OCI-LY1 (cell line): Measurements from ENCODE around the gene TXNRD1.

ENCODE experiments used
- H2AFZ ChIP-seq: fragments of 200-600 bp; sonication (generic), shearing (Covaris generic); 2 replicates; pipeline ENCODE4 v1.6.0; 2014; ENCODE audit warnings: antibody characterized with exemption, mild to moderate bottlenecking, low read length
- H3F3A ChIP-seq: fragments of 200-600 bp; sonication (generic), shearing (Covaris generic); 2 replicates; pipeline ENCODE4 v1.6.0; 2014; ENCODE audit warnings: mild to moderate bottlenecking, antibody characterized with exemption, low read length, moderate library complexity; ENCODE audit not compliant: insufficient read depth
- H3K27ac ChIP-seq: fragments of 200-600 bp; sonication (generic); 2 replicates; pipeline ENCODE4 v1.5.1; 2014; ENCODE audit warnings: low read length, mixed run types, mild to moderate bottlenecking, low read depth; ENCODE audit not compliant: poor library complexity, severe bottlenecking
- H3K27me3 ChIP-seq: fragments of 200-600 bp; sonication (generic); 2 replicates; pipeline ENCODE4 v1.6.0; 2014; ENCODE audit warnings: antibody characterized with exemption, mild to moderate bottlenecking, low read length, moderate library complexity; ENCODE audit not compliant: insufficient read depth
- H3K36me3 ChIP-seq: fragments of 200-600 bp; sonication (generic); 2 replicates; pipeline ENCODE4 v1.6.1; 2014; ENCODE audit warnings: mild to moderate bottlenecking, antibody characterized with exemption, low read length, moderate library complexity, mixed read lengths; ENCODE audit not compliant: insufficient read depth
- H3K4me1 ChIP-seq: fragments of 200-600 bp; sonication (generic); 2 replicates; pipeline ENCODE4 v1.5.1; 2014; ENCODE audit warnings: mild to moderate bottlenecking, low read length, moderate library complexity; ENCODE audit not compliant: insufficient read depth, severe bottlenecking
- H3K4me2 ChIP-seq: fragments of 200-600 bp; sonication (generic), shearing (Covaris generic); 2 replicates; pipeline ENCODE4 v1.6.1; 2014; ENCODE audit warnings: low read length
- H3K4me3 ChIP-seq: fragments of 200-600 bp; sonication (generic); 2 replicates; pipeline ENCODE4 v1.5.1; 2014; ENCODE audit warnings: low read length, low read depth, mild to moderate bottlenecking, mixed read lengths; ENCODE audit not compliant: poor library complexity, severe bottlenecking
- H3K79me2 ChIP-seq: fragments of 200-600 bp; shearing (Covaris generic); 2 replicates; pipeline ENCODE4 v1.6.1; 2016; ENCODE audit warnings: mixed run types, low read length, mixed read lengths; ENCODE audit not compliant: insufficient read depth
- H3K9ac ChIP-seq: fragments of 200-600 bp; sonication (generic), shearing (Covaris generic); 2 replicates; pipeline ENCODE4 v1.6.1; 2014; ENCODE audit warnings: mild to moderate bottlenecking, low read length, mixed read lengths
- H3K9me2 ChIP-seq: fragments of 200-600 bp; sonication (generic), shearing (Covaris generic); 2 replicates; pipeline ENCODE4 v1.6.1; 2014; ENCODE audit warnings: low read depth, mild to moderate bottlenecking, low read length, mixed read lengths
- H3K9me3 ChIP-seq: fragments of 200-600 bp; shearing (Covaris generic); 2 replicates; pipeline ENCODE4 v1.6.1; 2014; ENCODE audit warnings: low read length, mixed read lengths
- H4K20me1 ChIP-seq: fragments of 200-600 bp; sonication (generic), shearing (Covaris generic); 2 replicates; pipeline ENCODE4 v1.6.0; 2016; ENCODE audit warnings: mild to moderate bottlenecking, low read length; ENCODE audit not compliant: insufficient read depth
- EZH2 ChIP-seq: fragments of 200-600 bp; sonication (generic), shearing (Covaris generic); IDR thresholded peaks from 2 replicates; pipeline ENCODE4 v1.8.0; 2017; ENCODE audit warnings: borderline replicate concordance, mixed run types, mild to moderate bottlenecking, antibody characterized with exemption, low read length, moderate library complexity, mixed read lengths
- TF ChIP-seq, protein P1 (sequence below): fragments of 200-600 bp; sonication (generic), shearing (Covaris generic); IDR thresholded peaks from 2 replicates; pipeline ENCODE4 v1.5.1; 2017; ENCODE audit warnings: mild to moderate bottlenecking, antibody characterized with exemption, low read length, moderate library complexity, mixed read lengths

The TXNRD1 gene

DNA sequence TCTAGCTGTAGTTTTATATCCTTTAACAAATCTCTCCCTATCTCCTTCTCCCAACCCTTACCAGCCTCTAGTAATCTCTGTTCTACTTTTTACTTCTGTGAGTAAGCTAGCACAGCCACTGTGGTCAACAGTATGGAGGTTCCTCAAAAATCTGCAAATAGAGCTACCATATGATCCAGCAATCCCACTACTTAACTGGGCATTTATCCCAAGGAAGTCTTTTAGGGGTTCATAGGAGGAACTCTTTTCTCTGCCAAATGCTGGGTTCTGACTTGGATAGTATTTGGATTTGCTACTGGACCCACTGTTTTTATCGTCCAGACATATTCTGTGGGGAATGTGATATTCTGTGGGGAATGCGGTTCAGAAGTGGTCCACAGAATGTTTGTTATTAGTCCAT is 129.1 kb downstream of the TXNRD1 start:
- H3K9me3 ChIP-seq: no peaks in the 10 kb centered on the region
- H3K27ac ChIP-seq: no peak overlapping the region
- H3K4me2 ChIP-seq: no peak overlapping the region
- H3K27me3 ChIP-seq: no peaks in the 10 kb centered on the region
- no peak overlapping the region for H3K9ac ChIP-seq
- TF ChIP-seq, protein P1, sequence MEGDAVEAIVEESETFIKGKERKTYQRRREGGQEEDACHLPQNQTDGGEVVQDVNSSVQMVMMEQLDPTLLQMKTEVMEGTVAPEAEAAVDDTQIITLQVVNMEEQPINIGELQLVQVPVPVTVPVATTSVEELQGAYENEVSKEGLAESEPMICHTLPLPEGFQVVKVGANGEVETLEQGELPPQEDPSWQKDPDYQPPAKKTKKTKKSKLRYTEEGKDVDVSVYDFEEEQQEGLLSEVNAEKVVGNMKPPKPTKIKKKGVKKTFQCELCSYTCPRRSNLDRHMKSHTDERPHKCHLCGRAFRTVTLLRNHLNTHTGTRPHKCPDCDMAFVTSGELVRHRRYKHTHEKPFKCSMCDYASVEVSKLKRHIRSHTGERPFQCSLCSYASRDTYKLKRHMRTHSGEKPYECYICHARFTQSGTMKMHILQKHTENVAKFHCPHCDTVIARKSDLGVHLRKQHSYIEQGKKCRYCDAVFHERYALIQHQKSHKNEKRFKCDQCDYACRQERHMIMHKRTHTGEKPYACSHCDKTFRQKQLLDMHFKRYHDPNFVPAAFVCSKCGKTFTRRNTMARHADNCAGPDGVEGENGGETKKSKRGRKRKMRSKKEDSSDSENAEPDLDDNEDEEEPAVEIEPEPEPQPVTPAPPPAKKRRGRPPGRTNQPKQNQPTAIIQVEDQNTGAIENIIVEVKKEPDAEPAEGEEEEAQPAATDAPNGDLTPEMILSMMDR: no peak
- TF ChIP-seq EZH2: no peak
- H3K9me2 ChIP-seq: no peaks in the 10 kb centered on the region
- no peaks in the 10 kb centered on the region for H3K4me1 ChIP-seq
- H3K36me3 ChIP-seq: peaks cover 62% of the 10 kb centered on the region
- no peaks in the 10 kb centered on the region for H4K20me1 ChIP-seq
- no peaks in the 10 kb centered on the region for H3K79me2 ChIP-seq
- H2AFZ ChIP-seq: no peak overlapping the region
- H3F3A ChIP-seq: no peaks in the 10 kb centered on the region
- H3K4me3 ChIP-seq: no peak overlapping the region

DNA sequence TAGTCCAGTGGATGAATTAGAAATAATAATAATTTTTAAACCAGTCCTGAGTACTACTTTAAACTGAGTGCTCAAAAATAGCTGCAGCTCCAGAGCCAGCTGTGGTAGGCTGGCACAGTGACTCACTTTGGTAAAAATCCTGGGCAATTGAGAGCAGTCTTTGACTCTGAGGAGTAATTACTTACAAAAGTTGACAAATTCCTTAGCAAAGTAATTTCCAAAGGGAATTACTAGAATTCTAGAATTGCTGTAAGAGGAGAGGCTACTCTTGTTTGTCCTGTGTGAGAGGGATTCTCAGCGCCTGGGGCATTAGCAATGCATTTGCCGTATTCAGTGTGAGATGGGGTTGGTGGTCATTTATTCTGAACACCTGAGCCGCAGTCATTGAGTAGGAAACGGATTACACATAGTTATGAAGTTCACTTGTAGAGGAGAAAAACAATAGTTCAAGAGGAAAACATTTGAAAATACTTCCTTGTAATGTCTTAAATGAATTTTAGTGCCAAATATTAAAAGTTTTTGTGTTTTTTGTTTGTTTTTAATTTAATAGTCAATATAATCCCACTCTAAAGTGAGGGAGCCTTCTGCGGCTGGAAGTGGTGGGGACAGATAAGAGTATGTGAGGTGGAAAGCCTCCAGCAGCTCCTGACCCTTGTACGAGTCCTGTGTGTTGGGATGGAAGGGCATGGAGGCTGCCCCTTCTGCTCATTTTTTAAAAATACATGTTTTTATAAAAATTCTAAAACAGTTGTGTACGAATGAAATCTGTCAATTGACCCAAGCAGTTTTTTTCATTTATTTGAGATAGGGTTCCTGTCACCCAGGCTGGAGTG is 129.9 kb downstream of the TXNRD1 start:
- H4K20me1 ChIP-seq: no peaks in the 10 kb centered on the region
- no peaks in the 10 kb centered on the region for H3K79me2 ChIP-seq
- H3K4me2 ChIP-seq: no peak overlapping the region
- no peak overlapping the region for H3K9ac ChIP-seq
- H3K36me3 ChIP-seq: peaks cover 61% of the 10 kb centered on the region
- no peaks in the 10 kb centered on the region for H3K4me1 ChIP-seq
- H2AFZ ChIP-seq: no peak overlapping the region
- H3K27me3 ChIP-seq: no peaks in the 10 kb centered on the region
- H3K9me2 ChIP-seq: no peaks in the 10 kb centered on the region
- H3K27ac ChIP-seq: no peak overlapping the region
- no peaks in the 10 kb centered on the region for H3K9me3 ChIP-seq
- no peak overlapping the region for H3K4me3 ChIP-seq
- TF ChIP-seq, protein P1: no peak
- TF ChIP-seq EZH2: no peak
- H3F3A ChIP-seq: no peaks in the 10 kb centered on the region

DNA sequence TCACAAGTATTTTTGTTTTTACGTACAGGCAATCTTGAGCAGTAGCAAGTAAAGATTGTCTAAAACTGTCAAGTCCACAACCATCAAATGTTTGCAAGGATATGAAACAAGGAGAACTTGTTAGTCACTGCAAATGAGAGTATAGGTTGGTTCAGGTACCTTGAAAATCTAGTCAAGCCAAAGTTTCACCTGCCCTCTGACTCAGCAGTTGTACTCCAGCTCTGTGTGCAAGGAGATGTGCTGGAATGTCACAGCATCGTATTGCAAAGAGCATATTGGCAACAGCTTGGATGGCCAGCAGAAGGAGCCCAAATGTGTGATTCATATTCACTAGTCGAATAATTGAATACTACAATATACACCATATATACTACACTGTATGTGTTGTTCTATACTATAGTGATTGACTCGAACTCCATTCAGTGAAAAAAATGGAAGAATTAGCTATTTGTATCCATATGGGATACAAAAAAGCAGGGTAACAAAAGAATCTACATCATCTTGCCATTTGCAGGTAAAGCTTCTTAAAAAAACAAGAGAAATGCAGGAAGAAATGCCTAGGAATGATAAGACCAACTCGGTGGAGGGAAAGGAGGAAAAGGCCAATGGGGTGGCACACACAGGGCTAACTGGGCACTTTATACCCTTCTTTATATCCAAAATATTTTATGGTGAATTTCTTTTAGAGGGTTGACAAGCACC is 131.9 kb downstream of the TXNRD1 start:
- Histone ChIP-seq H3K4me3 (no peak overlapping the region), H3K36me3 (peaks cover 60% of the 10 kb centered on the region), H4K20me1 (no peaks in the 10 kb centered on the region), H3F3A (no peaks in the 10 kb centered on the region), H2AFZ (no peak overlapping the region), H3K79me2 (no peaks in the 10 kb centered on the region), H3K4me1 (no peaks in the 10 kb centered on the region), H3K27ac (no peak overlapping the region), H3K9me3 (no peaks in the 10 kb centered on the region), H3K9ac (no peak overlapping the region), H3K4me2 (no peak overlapping the region), H3K27me3 (no peaks in the 10 kb centered on the region), H3K9me2 (no peaks in the 10 kb centered on the region)
- no peak for TF ChIP-seq EZH2
- TF ChIP-seq, protein P1: no peak
